ENCODE measurements around the gene UBAC2.
"Not testable (repeated sequence)": the region's sequence is repeated elsewhere in the genome, so short reads cannot be mapped to it uniquely, and the experiment has no call there.

Gene UBAC2

GRCh38 chr13:99410646-99411475 lies 210.2 kb downstream of the UBAC2 start:
- not testable (repeated sequence) for ATAC-seq (ENCODE audit: low read depth); H3K27ac ChIP-seq (ENCODE audit: poor library complexity, severe bottlenecking); H3K9me3 ChIP-seq (ENCODE audit: severe bottlenecking); H3K4me1 ChIP-seq (ENCODE audit: insufficient read depth, poor library complexity, severe bottlenecking); H3K4me3 ChIP-seq (ENCODE audit: severe bottlenecking); H3K27me3 ChIP-seq (ENCODE audit: insufficient read depth, poor library complexity, severe bottlenecking); H3K36me3 ChIP-seq (ENCODE audit: low read depth)
- DNase-seq (ENCODE audit: low spot score) = peak; percentile 3

- Histone ChIP-seq H3K4me1 (ENCODE audit: insufficient read depth, poor library complexity, severe bottlenecking) (no peaks in the 10 kb centered on the region), H3K27ac (ENCODE audit: poor library complexity, severe bottlenecking) (no peak overlapping the region), H3K9me3 (ENCODE audit: severe bottlenecking) (no peaks in the 10 kb centered on the region), H3K4me3 (ENCODE audit: severe bottlenecking) (no peak overlapping the region), H3K36me3 (ENCODE audit: low read depth) (no peaks in the 10 kb centered on the region), H3K27me3 (ENCODE audit: insufficient read depth, poor library complexity, severe bottlenecking) (no peaks in the 10 kb centered on the region)
- no peak for TF ChIP-seq CTCF (IDR thresholded peaks at IDR 0.05; ENCODE audit: poor library complexity, severe bottlenecking)
- ATAC-seq (ENCODE audit: low read depth) = no peak
- DNase-seq (ENCODE audit: low spot score) = no peak
Measured at GRCh38 chr13:99412856-99413255, 212.2 kb downstream of the UBAC2 start.

- ATAC-seq (ENCODE audit: low read depth) (no peak), DNase-seq (ENCODE audit: low spot score) (peak; percentile 18)
- Histone ChIP-seq H3K9me3 (ENCODE audit: severe bottlenecking) (no peaks in the 10 kb centered on the region), H3K27ac (ENCODE audit: poor library complexity, severe bottlenecking) (no peak overlapping the region), H3K36me3 (ENCODE audit: low read depth) (no peaks in the 10 kb centered on the region), H3K27me3 (ENCODE audit: insufficient read depth, poor library complexity, severe bottlenecking) (no peaks in the 10 kb centered on the region), H3K4me3 (ENCODE audit: severe bottlenecking) (no peak overlapping the region), H3K4me1 (ENCODE audit: insufficient read depth, poor library complexity, severe bottlenecking) (no peaks in the 10 kb centered on the region)
- TF ChIP-seq CTCF (IDR thresholded peaks at IDR 0.05; ENCODE audit: poor library complexity, severe bottlenecking) = no peak
Measured at GRCh38 chr13:99414048-99414995, 213.7 kb downstream of the UBAC2 start.

GRCh38 chr13:99415014-99415650 lies 214.5 kb downstream of the UBAC2 start:
- Histone ChIP-seq H3K9me3 (ENCODE audit: severe bottlenecking) (no peaks in the 10 kb centered on the region), H3K4me1 (ENCODE audit: insufficient read depth, poor library complexity, severe bottlenecking) (no peaks in the 10 kb centered on the region), H3K4me3 (ENCODE audit: severe bottlenecking) (no peak overlapping the region), H3K36me3 (ENCODE audit: low read depth) (no peaks in the 10 kb centered on the region), H3K27me3 (ENCODE audit: insufficient read depth, poor library complexity, severe bottlenecking) (no peaks in the 10 kb centered on the region), H3K27ac (ENCODE audit: poor library complexity, severe bottlenecking) (no peak overlapping the region)
- DNase-seq (ENCODE audit: low spot score) = peak; percentile 28
- TF ChIP-seq CTCF (IDR thresholded peaks at IDR 0.05; ENCODE audit: poor library complexity, severe bottlenecking) = no peak
- ATAC-seq (ENCODE audit: low read depth) = no peak

GRCh38 chr13:99415851-99416331 lies 215.2 kb downstream of the UBAC2 start:
- Histone ChIP-seq H3K27me3 (ENCODE audit: insufficient read depth, poor library complexity, severe bottlenecking) (peaks cover 3% of the 10 kb centered on the region), H3K9me3 (ENCODE audit: severe bottlenecking) (no peaks in the 10 kb centered on the region), H3K36me3 (ENCODE audit: low read depth) (no peaks in the 10 kb centered on the region), H3K4me1 (ENCODE audit: insufficient read depth, poor library complexity, severe bottlenecking) (no peaks in the 10 kb centered on the region), H3K27ac (ENCODE audit: poor library complexity, severe bottlenecking) (no peak overlapping the region), H3K4me3 (ENCODE audit: severe bottlenecking) (no peak overlapping the region)
- TF ChIP-seq CTCF (IDR thresholded peaks at IDR 0.05; ENCODE audit: poor library complexity, severe bottlenecking) = no peak
- no peak for ATAC-seq (ENCODE audit: low read depth)
- DNase-seq (ENCODE audit: low spot score) = no peak
